HL-60 (cell line): Measurements from ENCODE around the gene OR52I2.

Experiments
- DNase-seq, 2 experiments: peaks; one replicate each; pipeline ENCODE4 v3.0.0-alpha.2; 2010 to 2020; ENCODE audit warnings: low read depth in 1 of 2, low spot score in 1 of 2
- H3K27ac ChIP-seq: fragments of 250-450 bp; sonication (Bioruptor Pico); replicated peaks from 2 replicates; pipeline ENCODE4 v1.5.1; 2020; ENCODE audit warnings: mild to moderate bottlenecking, moderate library complexity
- H3K27me3 ChIP-seq: fragments of 250-450 bp; sonication (Bioruptor Pico); 2 replicates; pipeline ENCODE4 v1.5.1; 2021; ENCODE audit warnings: mild to moderate bottlenecking, moderate library complexity; ENCODE audit not compliant: insufficient read depth, poor library complexity, severe bottlenecking
- H3K4me3 ChIP-seq: replicated peaks from 2 replicates; pipeline ENCODE4 v1.5.1; 2011; ENCODE audit warnings: mild to moderate bottlenecking, control low read depth, low read length; ENCODE audit not compliant: insufficient read depth
- CTCF ChIP-seq: IDR thresholded peaks from one replicate; pipeline ENCODE4 v1.5.1; 2011; ENCODE audit warnings: low read length, control low read depth, inconsistent platforms; ENCODE audit not compliant: insufficient read depth
- GABPA ChIP-seq: IDR thresholded peaks from 2 replicates; pipeline ENCODE4 v1.6.1; 2012; ENCODE audit warnings: low read depth
- POLR2AphosphoS5 ChIP-seq: IDR thresholded peaks from 2 replicates; pipeline ENCODE4 v1.6.1; 2012; ENCODE audit warnings: low read depth
- REST ChIP-seq: IDR thresholded peaks from 2 replicates; pipeline ENCODE4 v1.6.1; 2012; ENCODE audit warnings: low read depth; ENCODE audit not compliant: insufficient replicate concordance
- SPI1 ChIP-seq: IDR thresholded peaks from 2 replicates; pipeline ENCODE4 v1.6.1; 2012; ENCODE audit warnings: low read depth, mild to moderate bottlenecking, borderline replicate concordance

Gene OR52I2

DNA sequence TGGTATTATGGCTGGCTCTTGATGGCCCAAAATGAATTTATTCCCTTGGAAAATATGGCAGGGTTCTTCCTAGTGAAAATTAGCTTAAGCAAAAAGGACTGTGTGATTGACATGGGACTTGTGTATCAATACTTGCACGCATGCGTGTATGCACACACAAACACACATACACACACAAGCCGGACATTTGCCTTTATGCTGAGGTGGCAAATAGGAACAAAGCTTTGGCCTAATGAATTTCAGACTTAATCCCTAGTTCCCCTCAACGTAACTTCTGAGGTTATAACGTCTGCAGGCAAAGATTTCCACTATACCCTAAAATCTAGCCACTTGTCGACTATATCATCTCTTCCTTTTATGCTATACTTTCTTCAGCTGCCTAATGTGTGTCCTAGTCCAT, 2.9 kb upstream of the OR52I2 start:
- H3K27ac ChIP-seq: no peak overlapping the region

DNA sequence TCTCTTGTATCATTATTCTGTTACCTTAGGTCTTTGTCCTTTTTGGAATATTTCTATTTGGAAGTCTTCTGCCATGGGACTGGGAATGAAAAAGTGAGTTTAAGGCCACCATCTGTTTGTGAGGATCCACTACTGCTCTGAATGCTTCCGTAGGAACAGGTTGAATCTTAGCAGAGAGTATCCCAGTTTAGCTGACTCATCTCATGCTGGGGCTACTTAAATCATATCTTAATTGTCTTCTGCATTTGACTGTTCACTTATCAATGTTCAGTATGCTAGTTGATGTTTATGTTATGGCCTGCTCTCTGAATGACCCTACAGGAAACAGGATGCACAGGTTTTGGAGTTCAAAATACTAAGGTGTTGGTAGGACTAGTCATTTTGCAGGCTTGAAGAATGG, 1.4 kb upstream of the OR52I2 start:
- Histone ChIP-seq H3K27me3 (peaks cover 18% of the 10 kb centered on the region), H3K4me3 (no peak overlapping the region), H3K27ac (no peak overlapping the region)
- no peak for DNase-seq
- TF ChIP-seq CTCF (no peak), SPI1 (no peak), GABPA (no peak), POLR2AphosphoS5 (no peak), REST (no peak)

More for the DNA sequence above, 2.9 kb upstream of the OR52I2 start:
- DNase-seq: no peak
- TF ChIP-seq REST (no peak), SPI1 (no peak)
- Histone ChIP-seq H3K4me3 (no peak overlapping the region), H3K27me3 (peaks cover 18% of the 10 kb centered on the region)

GRCh38 chr11:4589017-4589416, 7.5 kb downstream of the OR52I2 start:
- no peak for DNase-seq
- TF ChIP-seq POLR2AphosphoS5 (no peak), REST (no peak), SPI1 (no peak), CTCF (no peak), GABPA (no peak)
- Histone ChIP-seq H3K27me3 (no peaks in the 10 kb centered on the region), H3K4me3 (no peak overlapping the region), H3K27ac (no peak overlapping the region)

- no peaks in the 10 kb centered on the region for H3K27me3 ChIP-seq
- no peak within 1 kb of the TSS for H3K4me3 ChIP-seq
- no peak within 1 kb of the TSS for H3K27ac ChIP-seq
- no peak for DNase-seq
- TF ChIP-seq REST (no peak), POLR2AphosphoS5 (no peak), CTCF (no peak), GABPA (no peak), SPI1 (no peak)
Measured at GRCh38 chr11:4593739-4594138, 12.2 kb downstream of the OR52I2 start, which contains the start of gene OR52I1. OR52I1 (plus strand) TSS chr11:4594039; CDS start chr11:4594039, 0 bp downstream.
